Activated CD4-positive, CD25-positive, alpha-beta regulatory T cell treated with anti-CD3 and anti-CD28 coated beads, Interleukin-2, amount 50 U/mL, for 16 hours (primary cell): ENCODE data around the gene ZNF526.
"Not testable (repeated sequence)": the region's sequence is repeated elsewhere in the genome, so short reads cannot be mapped to it uniquely, and the experiment has no call there.

Experiments
- DNase-seq: peaks from one replicate; pipeline ENCODE4 v3.0.0-alpha.2; 2020; ENCODE audit warnings: low read depth, low spot score

ZNF526 gene

DNA sequence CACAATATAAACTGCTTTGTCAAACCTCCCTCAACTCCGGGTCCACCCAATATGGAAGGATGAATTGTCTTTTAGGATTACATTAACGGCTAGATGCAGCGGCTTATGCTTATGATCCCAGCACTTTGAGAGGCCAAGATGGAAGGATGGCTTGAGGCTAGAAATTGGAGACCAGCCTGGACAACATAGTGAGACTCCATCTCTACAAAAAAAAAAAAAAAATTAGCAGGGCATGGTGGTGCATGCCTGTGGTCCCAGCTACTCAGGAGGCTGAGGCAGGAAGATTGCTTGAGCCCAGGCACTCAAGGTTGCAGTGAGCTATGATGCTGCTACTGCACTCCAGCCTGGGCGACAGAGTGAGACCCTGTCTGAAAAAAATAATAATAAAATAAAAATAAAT, 46.0 kb downstream of the ZNF526 start:
- not testable (repeated sequence) for DNase-seq

DNA sequence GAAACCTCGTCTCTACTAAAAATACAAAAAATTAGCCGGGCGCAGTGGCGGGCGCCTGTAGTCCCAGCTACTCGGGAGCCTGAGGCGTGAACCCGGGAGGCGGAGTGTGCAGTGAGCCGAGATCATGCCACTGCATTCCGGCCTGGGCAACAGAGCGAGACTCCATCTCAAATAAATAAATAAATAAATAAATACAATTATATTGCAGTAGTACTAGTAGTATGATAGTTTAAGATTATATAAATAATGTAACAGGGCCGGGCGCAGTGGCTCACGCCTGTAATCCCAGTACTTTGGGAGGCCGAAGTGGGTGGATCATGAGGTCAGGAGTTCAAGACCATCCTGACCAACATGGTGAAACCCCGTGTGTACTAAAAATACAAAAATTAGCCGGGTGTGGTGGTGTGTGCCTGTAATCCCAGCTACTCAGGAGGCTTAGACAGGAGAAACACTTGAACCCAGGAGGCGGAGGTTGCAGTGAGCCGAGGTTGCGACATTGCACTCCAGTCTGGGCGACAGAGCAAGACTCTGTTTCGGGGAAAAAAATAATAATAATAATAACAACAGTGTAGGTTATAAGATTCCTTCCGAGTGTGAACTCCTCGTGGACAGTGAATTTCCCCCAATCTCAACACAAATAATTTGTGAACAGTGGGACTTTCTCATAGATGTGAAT, 47.0 kb downstream of the ZNF526 start:
- not testable (repeated sequence) for DNase-seq

DNA sequence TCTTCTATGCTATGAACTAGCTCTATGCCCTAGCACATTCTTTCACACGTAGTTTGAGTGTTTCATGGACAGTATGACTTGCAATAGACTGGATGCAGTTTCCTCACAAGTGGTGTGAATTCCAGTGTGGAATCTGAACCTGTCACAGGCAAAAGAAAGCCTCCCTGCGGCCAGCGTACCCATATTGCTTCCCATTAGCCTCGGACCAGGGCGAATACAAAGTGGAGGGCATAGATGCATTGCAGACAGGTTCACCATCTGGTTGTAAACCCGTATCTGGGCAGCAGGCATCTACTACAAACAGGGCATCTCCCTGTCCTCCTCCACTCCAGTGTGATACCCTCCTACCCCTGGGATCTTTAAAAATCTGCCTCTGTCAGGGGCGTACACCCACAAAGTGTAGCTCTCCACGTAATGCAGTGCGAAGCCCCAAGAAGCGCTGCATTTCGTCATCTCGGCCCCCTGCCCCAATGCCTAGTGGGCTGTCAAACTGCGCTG, 47.6 kb downstream of the ZNF526 start:
- no peak for DNase-seq

DNA sequence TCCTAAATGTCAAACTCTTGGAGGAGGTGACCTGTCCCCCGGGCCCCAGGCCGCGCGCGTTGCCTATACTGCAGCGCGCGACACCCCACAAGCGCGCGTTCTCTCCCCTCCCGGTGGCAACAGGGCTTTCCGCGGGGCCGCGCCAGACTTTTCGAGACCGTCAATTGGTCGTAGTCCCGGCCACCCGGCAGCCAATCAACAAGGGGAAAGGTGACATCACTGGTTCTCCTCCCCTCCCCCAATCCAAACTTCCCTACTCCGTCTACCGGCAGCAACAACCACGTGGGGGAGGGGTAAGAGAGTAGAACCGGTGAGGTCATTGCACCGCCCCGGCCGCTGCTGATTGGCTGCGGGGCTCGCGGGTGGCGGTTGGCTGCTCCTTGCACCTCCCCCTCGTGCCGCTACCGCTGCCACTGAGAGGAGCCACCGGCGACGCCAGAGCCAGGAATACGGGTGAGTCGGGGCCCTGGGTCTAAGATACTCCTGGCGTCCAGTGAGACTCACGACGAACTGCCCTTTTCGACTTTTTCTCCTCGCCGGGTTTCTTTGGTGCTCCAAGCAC, 48.1 kb downstream of the ZNF526 start:
- peak; percentile 99 for DNase-seq

DNA sequence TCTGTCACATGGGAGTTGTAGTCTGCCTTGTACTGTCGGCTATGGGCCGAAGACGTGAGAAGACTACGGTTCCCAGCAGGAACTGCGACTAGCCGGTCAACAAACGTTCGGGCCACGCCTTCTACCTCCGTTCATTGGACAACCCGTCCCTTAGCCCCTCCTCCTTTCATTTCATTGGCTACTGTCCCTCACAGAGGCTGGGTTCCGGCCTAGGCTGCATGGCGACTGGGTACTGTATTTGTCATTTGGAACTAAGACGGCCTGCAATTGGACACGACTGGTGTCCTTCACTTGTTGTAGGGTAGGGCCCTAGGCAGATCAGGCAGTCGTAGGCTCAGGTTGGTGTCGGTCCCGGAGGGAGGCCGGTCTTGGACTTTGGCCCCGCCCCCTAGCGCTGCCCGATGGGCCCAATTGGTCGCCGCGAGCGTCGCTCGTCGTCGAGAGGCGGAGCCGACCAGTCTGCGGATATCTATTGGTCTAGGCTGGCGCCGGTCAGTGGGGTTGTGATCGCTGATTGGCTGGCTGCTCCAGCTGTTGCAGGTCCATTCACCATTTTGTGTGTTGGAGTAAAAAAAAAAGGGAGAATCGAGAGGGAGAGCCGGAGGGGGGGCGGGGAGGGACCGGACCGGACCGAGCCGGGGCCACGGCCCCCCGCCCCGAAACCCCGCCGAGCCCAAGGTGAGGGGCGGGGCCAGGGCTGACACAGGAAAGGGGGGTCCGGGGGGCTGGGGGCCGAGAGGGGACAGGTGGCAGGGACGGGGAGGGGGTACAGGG, 48.8 kb downstream of the ZNF526 start, which contains the start of gene CIC:
CIC (plus strand) TSS at position 549 of the 774 bp plus-strand sequence. CDS start 2,532 bp downstream, outside the sequence.
- DNase-seq: peak; percentile 98

DNA sequence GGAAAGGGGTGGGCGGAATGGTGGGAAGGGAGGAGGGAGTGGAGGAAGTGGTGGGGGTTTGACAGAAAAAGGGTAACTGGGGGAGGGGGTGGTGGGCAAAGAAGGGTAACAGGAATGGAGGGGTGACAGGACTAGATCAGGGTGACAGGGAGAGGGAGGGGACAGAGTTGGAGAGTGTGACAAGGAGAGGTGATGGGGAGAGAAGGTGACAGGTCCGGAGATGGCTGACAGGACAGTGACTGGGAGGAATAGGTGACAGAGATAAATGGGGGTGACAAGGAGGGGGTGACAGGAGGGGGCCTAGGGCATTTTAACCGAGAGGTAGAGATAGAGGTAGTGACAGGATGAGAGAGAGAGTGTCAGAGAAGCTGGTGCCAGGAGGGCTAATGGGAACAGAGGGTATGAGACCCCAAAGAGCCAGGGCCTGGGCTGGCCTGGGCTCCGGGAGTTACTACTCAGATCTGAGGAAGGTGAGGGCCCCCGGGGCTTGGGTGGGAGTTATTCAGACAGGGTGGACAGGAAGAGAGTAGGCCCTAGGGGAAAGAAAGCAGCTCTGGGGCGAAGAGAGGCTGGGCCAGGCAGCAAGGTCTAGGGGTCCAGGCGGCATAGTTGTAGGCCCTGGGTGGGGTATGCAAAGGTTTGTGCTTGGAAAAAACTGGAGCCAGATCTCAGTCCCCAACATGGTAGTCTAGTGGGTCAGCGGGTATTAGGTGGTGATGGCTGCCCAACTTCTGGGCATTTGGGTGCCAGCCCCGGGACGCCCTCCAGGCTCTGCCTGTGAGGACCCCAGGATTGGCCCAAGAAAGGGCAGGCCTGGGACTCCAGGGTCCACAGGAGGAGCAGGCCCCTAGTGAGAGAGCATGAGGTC, 49.6 kb downstream of the ZNF526 start:
- no peak for DNase-seq

DNA sequence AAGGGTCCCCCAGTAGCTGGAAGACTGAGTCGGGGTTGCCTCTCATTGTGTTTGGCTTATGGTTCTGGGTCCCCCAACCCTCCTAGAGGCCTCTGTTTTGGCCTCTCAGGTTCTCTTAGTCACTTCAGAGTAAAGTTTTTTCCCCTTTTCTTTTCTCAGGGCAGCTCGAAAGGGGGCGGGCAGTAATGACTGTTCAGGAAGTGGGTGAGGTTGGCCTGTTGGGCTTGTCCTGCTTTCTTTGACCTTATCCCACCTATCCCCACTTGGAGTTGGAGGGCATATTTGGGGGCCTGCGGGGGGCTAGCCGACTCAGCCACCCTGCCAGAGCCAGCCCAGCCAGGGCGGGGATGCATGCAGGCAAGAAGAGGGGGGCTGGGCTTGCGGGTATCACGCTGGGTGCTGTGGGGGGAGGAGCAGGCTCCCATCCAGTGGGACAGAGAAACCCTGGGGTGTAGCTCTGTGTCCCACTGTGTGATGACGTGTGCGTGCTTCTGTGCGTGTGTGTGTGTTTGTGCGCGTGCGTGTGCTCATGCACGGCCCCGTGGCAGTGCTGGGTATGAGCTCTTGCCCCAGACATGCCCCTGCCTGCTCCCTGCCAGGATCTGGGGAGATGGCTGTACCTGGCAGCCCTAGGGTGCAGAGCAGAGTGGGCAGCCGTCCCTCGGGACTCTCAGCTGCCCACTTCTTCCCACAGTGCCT, 50.4 kb downstream of the ZNF526 start:
- peak; percentile 42 for DNase-seq

DNA sequence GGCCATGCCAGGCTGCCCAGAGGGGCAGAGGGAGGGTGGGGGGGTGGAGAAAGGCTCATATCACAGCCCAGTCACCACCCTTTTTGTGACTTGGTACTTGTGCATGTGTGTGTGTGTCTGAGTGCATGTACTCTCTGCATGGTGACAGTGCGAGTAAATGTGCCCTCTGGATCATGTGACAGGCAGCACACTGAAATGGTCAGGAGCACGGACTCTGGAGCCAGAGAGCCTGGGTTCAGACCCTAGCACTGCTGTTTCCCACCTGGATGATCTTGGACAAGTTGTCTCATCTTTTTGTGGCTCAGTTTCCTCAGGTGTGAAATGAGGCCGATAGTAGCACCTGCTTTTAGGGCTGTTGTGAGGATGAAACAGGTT, 50.9 kb downstream of the ZNF526 start:
- DNase-seq: no peak

DNA sequence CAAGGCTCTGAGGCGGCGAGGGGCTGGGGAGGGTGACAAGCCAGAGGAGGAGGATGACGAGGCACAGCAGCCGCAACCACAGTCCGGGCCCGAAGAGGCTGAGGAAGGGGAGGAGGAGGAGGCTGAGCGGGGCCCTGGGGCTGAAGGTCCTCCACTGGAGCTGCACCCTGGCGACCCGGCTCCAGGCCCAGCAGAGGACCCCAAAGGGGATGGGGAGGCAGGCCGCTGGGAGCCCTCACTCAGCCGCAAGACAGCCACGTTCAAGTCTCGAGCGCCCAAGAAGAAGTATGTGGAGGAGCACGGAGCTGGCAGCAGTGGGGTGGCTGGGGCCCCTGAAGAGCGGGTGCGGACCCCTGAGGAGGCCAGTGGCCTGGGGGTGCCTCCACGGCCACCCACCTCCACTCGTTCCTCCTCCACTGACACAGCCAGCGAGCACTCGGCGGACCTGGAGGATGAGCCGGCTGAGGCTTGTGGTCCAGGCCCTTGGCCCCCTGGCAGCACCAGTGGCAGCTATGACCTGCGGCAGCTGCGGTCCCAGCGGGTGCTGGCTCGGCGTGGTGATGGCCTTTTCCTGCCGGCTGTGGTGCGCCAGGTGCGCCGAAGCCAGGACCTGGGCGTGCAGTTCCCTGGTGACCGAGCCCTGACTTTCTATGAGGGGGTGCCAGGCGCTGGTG, 51.9 kb downstream of the ZNF526 start:
- no peak for DNase-seq

DNA sequence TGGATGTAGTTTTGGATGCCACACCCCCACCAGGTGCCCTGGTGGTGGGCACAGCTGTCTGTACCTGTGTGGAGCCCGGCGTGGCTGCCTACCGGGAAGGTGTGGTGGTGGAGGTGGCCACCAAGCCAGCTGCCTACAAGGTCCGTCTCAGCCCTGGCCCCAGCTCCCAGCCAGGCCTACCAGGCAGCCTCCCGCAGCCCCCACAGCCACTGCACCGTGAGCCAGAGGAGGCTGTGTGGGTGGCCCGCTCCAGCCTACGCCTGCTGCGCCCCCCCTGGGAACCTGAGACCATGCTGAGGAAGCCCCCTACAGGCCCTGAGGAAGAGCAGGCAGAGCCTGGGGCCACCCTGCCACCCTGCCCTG, 52.4 kb downstream of the ZNF526 start:
- no peak for DNase-seq

DNA sequence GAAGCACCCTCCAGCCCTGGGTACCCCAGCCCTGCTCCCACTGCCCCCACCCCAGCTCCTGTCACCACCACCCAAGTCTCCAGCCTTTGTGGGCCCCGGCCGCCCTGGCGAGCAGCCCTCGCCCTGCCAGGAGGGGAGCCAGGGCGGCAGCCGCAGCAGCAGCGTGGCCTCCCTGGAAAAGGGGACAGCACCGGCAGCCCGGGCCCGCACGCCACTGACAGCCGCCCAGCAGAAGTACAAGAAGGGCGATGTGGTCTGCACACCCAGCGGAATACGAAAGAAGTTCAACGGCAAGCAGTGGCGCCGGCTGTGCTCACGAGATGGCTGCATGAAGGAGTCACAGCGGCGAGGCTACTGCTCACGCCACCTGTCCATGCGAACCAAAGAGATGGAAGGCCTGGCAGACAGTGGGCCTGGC, 52.9 kb downstream of the ZNF526 start:
- no peak for DNase-seq

DNA sequence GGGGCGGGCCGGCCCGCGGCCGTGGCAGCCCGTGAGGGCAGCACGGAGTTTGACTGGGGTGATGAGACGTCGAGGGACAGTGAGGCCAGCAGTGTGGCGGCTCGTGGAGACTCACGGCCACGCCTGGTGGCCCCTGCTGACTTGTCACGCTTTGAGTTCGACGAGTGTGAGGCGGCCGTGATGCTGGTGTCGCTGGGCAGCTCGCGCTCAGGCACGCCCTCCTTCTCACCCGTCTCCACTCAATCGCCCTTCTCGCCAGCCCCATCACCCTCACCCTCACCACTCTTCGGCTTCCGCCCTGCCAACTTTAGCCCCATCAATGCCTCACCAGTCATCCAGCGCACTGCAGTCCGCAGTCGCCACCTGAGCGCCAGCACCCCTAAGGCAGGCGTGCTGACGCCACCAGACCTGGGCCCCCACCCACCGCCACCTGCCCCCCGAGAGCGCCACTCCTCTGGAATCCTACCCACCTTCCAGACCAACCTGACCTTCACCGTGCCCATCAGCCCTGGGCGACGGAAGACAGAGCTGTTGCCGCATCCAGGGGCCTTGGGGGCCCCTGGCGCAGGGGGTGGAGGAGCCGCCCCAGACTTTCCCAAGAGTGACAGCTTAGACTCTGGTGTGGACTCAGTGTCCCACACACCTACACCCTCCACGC, 53.4 kb downstream of the ZNF526 start:
- DNase-seq: no peak

DNA sequence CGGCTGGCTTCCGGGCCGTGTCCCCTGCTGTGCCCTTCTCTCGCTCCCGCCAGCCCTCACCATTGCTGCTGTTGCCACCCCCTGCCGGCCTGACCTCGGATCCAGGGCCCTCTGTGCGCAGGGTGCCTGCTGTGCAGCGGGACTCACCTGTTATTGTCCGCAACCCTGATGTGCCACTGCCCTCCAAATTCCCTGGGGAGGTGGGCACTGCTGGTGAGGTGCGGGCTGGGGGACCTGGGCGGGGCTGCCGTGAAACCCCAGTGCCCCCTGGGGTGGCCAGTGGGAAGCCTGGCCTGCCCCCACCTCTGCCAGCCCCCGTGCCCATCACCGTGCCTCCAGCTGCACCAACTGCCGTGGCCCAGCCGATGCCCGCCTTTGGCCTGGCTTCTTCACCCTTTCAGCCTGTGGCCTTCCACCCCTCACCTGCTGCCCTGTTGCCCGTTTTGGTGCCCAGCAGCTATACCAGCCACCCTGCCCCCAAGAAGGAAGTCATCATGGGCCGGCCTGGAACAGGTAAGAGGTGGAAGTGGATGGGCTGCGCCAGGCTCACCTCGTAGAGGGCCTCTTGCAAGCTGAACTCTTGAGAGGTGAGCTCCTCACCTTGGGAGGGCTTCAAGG, 54.1 kb downstream of the ZNF526 start:
- no peak for DNase-seq

DNA sequence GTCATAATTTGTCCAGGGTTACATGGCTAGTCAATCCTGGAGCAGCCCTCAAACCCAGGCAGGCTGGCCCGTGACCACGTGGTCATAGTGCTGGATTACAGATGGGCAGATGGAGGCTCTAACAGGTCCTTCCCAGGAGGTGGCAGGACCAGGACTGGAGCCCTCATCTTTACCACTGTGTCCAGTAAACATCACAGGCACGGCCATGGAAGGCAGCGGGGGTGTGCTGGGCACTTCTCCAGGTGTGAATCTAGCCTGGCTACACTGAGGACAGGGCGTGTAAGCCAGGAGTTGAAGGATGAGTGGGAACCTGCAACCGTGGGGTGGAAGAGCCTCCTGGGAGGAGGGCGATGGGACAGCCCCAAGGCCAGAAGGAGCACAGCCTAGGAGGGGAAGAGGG, 55.0 kb downstream of the ZNF526 start:
- DNase-seq: no peak

DNA sequence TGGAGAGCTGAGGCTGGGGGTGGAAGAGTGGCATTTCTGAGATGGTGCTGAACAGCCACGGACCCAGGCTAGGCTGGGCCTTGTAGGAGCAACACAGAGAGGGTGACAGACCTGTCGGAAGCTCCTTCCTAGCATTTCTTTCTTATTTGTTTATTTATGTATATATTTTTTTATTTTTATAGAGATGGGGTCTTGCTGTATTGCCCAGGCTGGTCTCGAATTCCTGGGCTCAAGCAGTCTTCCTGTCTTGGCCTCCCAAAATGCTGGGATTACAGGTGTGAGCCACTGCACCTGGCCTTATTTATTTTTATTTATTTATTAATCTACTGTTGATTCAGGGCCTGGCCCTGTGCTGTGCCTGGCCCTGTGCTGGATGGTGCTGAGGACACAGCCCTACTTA, 55.4 kb downstream of the ZNF526 start:
- no peak for DNase-seq

DNA sequence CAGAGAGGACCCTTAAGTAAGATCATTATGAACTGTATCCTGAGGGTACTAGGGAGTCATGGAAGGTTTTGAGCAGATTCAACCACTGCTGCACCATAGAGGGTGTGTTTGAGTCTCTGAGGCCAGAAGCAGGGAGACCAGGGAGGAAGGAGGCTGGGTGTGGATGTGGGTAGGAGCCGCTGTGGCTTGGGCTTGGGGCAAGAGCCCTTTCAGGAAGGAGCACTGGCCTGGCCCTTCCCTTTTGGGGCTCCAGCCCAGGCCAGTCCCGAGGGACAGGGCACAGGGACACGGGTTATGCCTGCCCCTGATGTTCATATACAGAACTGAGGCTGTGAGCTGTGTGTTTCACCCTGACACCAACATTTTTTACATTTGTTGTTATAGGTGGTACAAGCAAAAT, 56.2 kb downstream of the ZNF526 start:
- DNase-seq: no peak

DNA sequence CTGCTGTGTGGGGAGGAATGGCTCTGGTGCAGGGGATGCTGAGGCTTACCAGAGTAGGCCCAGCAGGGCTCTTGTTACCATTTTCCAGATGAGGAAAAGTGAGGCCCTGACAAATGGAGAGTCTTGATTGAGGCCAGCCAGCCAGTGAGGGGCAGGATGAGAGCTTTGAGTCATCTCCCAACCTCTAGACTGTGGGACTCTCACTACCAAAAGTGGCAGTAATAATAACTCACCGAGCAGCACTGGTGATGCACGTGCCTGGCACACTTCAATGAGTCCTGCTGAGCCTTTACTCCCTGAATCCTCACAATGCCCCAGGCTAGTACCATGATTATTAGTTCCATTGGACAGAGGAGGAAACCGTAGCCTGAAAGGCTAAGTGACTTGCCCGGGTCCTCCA, 56.7 kb downstream of the ZNF526 start:
- no peak for DNase-seq
